H9 (cell line): ENCODE results near the gene LAMC3. TPM values are rescaled to one million over a fixed set of nuclear protein-coding genes. Genes with fewer than 3 reads are reported as not detected.

Experiments
- DNase-seq: peaks from one replicate; pipeline ENCODE4 v3.0.0-alpha.2; 2017
- H2AFZ ChIP-seq: one replicate; pipeline ENCODE4 v1.6.1; 2013; ENCODE audit warnings: mild to moderate bottlenecking, low read length, control low read depth, moderate library complexity
- H2AK5ac ChIP-seq: 2 replicates; pipeline ENCODE4 v1.6.1; 2013; ENCODE audit warnings: low read length, control low read depth, mixed read lengths; ENCODE audit not compliant: insufficient read length
- H2BK120ac ChIP-seq: one replicate; pipeline ENCODE4 v1.6.1; 2013; ENCODE audit warnings: low read depth, mild to moderate bottlenecking, low read length, control low read depth, inconsistent platforms; ENCODE audit not compliant: poor library complexity, severe bottlenecking
- H2BK12ac ChIP-seq: 2 replicates; pipeline ENCODE4 v1.6.1; 2013; ENCODE audit warnings: low read length, control low read depth, mixed read lengths, low read depth; ENCODE audit not compliant: insufficient read length
- H2BK15ac ChIP-seq: 2 replicates; pipeline ENCODE4 v1.6.1; 2013; ENCODE audit warnings: low read depth, low read length, control low read depth
- H2BK20ac ChIP-seq: one replicate; pipeline ENCODE4 v1.6.1; 2013; ENCODE audit warnings: low read depth, mild to moderate bottlenecking, low read length, control low read depth, inconsistent platforms; ENCODE audit not compliant: poor library complexity, severe bottlenecking
- H2BK5ac ChIP-seq: 2 replicates; pipeline ENCODE4 v1.6.1; 2013; ENCODE audit warnings: low read length, control low read depth, mixed read lengths; ENCODE audit not compliant: insufficient read length
- H3K14ac ChIP-seq: 2 replicates; pipeline ENCODE4 v1.6.1; 2013; ENCODE audit warnings: low read length, control low read depth; ENCODE audit not compliant: insufficient read depth
- H3K18ac ChIP-seq: 2 replicates; pipeline ENCODE4 v1.6.1; 2013; ENCODE audit warnings: low read depth, mild to moderate bottlenecking, mixed read lengths, low read length, control low read depth; ENCODE audit not compliant: insufficient read length
- H3K23ac ChIP-seq: 2 replicates; pipeline ENCODE4 v1.6.1; 2013; ENCODE audit warnings: low read length, control low read depth, mixed read lengths, low read depth; ENCODE audit not compliant: insufficient read length
- H3K23me2 ChIP-seq: 2 replicates; pipeline ENCODE4 v1.6.1; 2013; ENCODE audit warnings: low read depth, mild to moderate bottlenecking, mixed read lengths, low read length, control low read depth; ENCODE audit not compliant: insufficient read length, poor library complexity, severe bottlenecking
- H3K27ac ChIP-seq: 2 replicates; pipeline ENCODE4 v1.5.1; 2013; ENCODE audit warnings: low read length, control low read depth, mixed read lengths, low read depth; ENCODE audit not compliant: insufficient read length
- H3K27me3 ChIP-seq: 2 replicates; pipeline ENCODE4 v1.6.1; 2013; ENCODE audit warnings: low read length, control low read depth, inconsistent platforms; ENCODE audit not compliant: insufficient read depth
- H3K4ac ChIP-seq: 2 replicates; pipeline ENCODE4 v1.6.1; 2013; ENCODE audit warnings: low read depth, mild to moderate bottlenecking, control low read depth, inconsistent platforms, low read length, moderate library complexity
- H3K4me1 ChIP-seq: 2 replicates; pipeline ENCODE4 v1.6.1; 2013; ENCODE audit warnings: low read length, control low read depth, inconsistent platforms; ENCODE audit not compliant: insufficient read depth
- H3K4me2 ChIP-seq: 2 replicates; pipeline ENCODE4 v1.6.1; 2013; ENCODE audit warnings: low read length, control low read depth, mixed read lengths; ENCODE audit not compliant: insufficient read length, insufficient read depth
- H3K56ac ChIP-seq: 2 replicates; pipeline ENCODE4 v1.6.1; 2013; ENCODE audit warnings: low read depth, mild to moderate bottlenecking, mixed read lengths, low read length, control low read depth; ENCODE audit not compliant: insufficient read length
- H3K79me1 ChIP-seq: 2 replicates; pipeline ENCODE4 v1.6.1; 2013; ENCODE audit warnings: low read depth, mild to moderate bottlenecking, moderate library complexity, low read length, control low read depth, inconsistent platforms; ENCODE audit not compliant: insufficient read depth, poor library complexity, severe bottlenecking
- H3K79me2 ChIP-seq: 2 replicates; pipeline ENCODE4 v1.6.1; 2013; ENCODE audit warnings: low read length, control low read depth, inconsistent platforms; ENCODE audit not compliant: insufficient read depth
- H3K9ac ChIP-seq: 2 replicates; pipeline ENCODE4 v1.6.1; 2013; ENCODE audit warnings: low read length, control low read depth, mixed read lengths; ENCODE audit not compliant: insufficient read length; ENCODE audit errors: extremely low read depth
- H3K9me3 ChIP-seq: one replicate; pipeline ENCODE4 v1.6.1; 2013; ENCODE audit warnings: low read depth, low read length, inconsistent platforms; ENCODE audit not compliant: control insufficient read depth
- H3T11ph ChIP-seq: one replicate; pipeline ENCODE4 v1.6.1; 2013; ENCODE audit warnings: mild to moderate bottlenecking, low read length, control low read depth, inconsistent platforms
- H4K20me1 ChIP-seq: one replicate; pipeline ENCODE4 v1.6.1; 2013; ENCODE audit not compliant: control insufficient read depth, insufficient read length, insufficient read depth
- H4K5ac ChIP-seq: 2 replicates; pipeline ENCODE4 v1.6.1; 2013; ENCODE audit warnings: low read depth, mild to moderate bottlenecking, mixed read lengths, low read length, control low read depth; ENCODE audit not compliant: insufficient read length
- H4K8ac ChIP-seq: replicated peaks from 2 replicates; pipeline ENCODE4 v1.6.1; 2013; ENCODE audit warnings: low read length, control low read depth, mixed read lengths, low read depth; ENCODE audit not compliant: insufficient read length
- H4K91ac ChIP-seq: 2 replicates; pipeline ENCODE4 v1.6.1; 2013; ENCODE audit warnings: low read depth, mild to moderate bottlenecking, moderate library complexity, mixed read lengths, low read length, control low read depth; ENCODE audit not compliant: insufficient read length
- H3K27ac Mint-ChIP-seq, 3 experiments: 2 replicates in 2 of 3; 3 replicates in 1 of 3; pipeline ENCODE4 v1.8.0; 2020 to 2021; ENCODE audit warnings: mixed read lengths in 3 of 3, mild to moderate bottlenecking in 1 of 3, moderate library complexity in 1 of 3
- H3K27me3 Mint-ChIP-seq: 2 replicates; pipeline ENCODE4 v1.8.0; 2021; ENCODE audit warnings: low read depth, mild to moderate bottlenecking, moderate library complexity, mixed read lengths
- H3K36me3 Mint-ChIP-seq, 3 experiments: 2 replicates in 2 of 3; 3 replicates in 1 of 3; pipeline ENCODE4 v1.8.0; 2020 to 2021; ENCODE audit warnings: low read depth in 3 of 3, mixed read lengths in 3 of 3; ENCODE audit not compliant: insufficient read depth in 1 of 3
- H3K4me1 Mint-ChIP-seq, 2 experiments: 2 replicates each; pipeline ENCODE4 v1.8.0; 2020; ENCODE audit warnings: mixed read lengths in 2 of 2
- H3K4me3 Mint-ChIP-seq, 2 experiments: 2 replicates in 1 of 2; 3 replicates in 1 of 2; pipeline ENCODE4 v1.8.0; 2020 to 2021; ENCODE audit warnings: mild to moderate bottlenecking in 2 of 2, mixed read lengths in 2 of 2, moderate library complexity in 1 of 2
- H3K9me3 Mint-ChIP-seq, 2 experiments: 2 replicates in 1 of 2; 3 replicates in 1 of 2; pipeline ENCODE4 v1.8.0; 2020; ENCODE audit warnings: mild to moderate bottlenecking in 2 of 2, mixed read lengths in 2 of 2, moderate library complexity in 1 of 2
- WGBS: extraction: QIAGEN DNeasy Blood & Tissue Kit; methylation state at CpG from one replicate; pipeline ENCODE4 v1.1.7; 2013; ENCODE audit warnings: missing lambda C conversion rate, low lambda C conversion rate, mixed read lengths; ENCODE audit not compliant: insufficient read length; ENCODE audit errors: extremely low coverage; 5-methylcytosine and 5-hydroxymethylcytosine counted together
- total RNA-seq: library from RNA; stranded (reverse); gene quantifications from 2 replicates; pipeline ENCODE4 v1.2.1, GENCODE V29; 2021
- TF ChIP-seq, protein P1 (sequence below): fragments of 200-600 bp; sonication (generic); conservative IDR thresholded peaks from 3 replicates; pipeline ENCODE4 v1.8.0; 2021; ENCODE audit warnings: antibody characterized with exemption, mild to moderate bottlenecking

The LAMC3 gene
- total RNA-seq, 1 experiment from 2014 or later: 21.7 TPM

DNA sequence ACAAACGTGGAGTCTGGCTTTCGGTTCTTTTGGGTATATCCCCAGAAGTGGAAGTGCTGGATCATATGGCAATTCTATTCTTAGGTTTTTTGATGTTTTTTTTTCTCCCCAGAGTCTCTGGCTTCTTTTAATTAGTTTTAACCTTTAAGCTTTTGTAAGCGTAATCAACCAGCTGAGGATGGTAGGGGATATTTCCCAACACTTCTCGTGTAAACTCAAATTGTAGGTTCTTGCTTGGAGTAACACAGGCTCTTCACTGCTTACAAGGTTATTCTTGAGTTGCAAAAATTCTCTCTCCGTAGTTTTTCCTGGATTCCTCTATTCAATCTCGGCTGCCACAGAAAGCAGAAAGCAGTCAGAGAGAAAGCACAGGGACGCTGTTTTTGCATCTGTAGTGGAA lies 11.9 kb downstream of the LAMC3 start:
- Mint-ChIP-seq H3K27ac (no peak overlapping the region), H3K27me3 (no peaks in the 10 kb centered on the region; the same call in 1 of the 2 replicates), H3K4me1 (peaks cover 24 to 32% of the 10 kb centered on the region in 2 experiments), H3K4me3 (no peak overlapping the region), H3K36me3 (peaks cover 0 to 6% (median 0%) of the 10 kb centered on the region in 3 experiments; a peak in 3 of 7 replicates), H3K9me3 (no peaks in the 10 kb centered on the region)
- Histone ChIP-seq H3K14ac (no peak overlapping the region), H3K4ac (no peak overlapping the region), H4K8ac (no peak overlapping the region), H3K9ac (no peak overlapping the region), H3K4me1 (no peaks in the 10 kb centered on the region), H2AK5ac (no peak overlapping the region), H3K79me1 (no peaks in the 10 kb centered on the region), H4K91ac (no peak overlapping the region), H3K23ac (no peak overlapping the region), H3K27me3 (no peaks in the 10 kb centered on the region), H3K9me3 (no peaks in the 10 kb centered on the region), H2AFZ (no peak overlapping the region), H4K5ac (no peak overlapping the region), H2BK5ac (no peak overlapping the region), H3K18ac (no peak overlapping the region), H2BK12ac (no peak overlapping the region), H2BK120ac (no peak overlapping the region), H3K27ac (no peak overlapping the region), H2BK20ac (no peak overlapping the region), H3T11ph (no peak overlapping the region), H3K79me2 (no peaks in the 10 kb centered on the region), H3K23me2 (no peaks in the 10 kb centered on the region), H4K20me1 (no peaks in the 10 kb centered on the region), H3K4me2 (no peak overlapping the region), H2BK15ac (no peak overlapping the region), H3K56ac (no peak overlapping the region)
- DNase-seq: no peak
- no CpG with 5 or more reads among the region's 7 CpGs for WGBS
- TF ChIP-seq, protein P1, sequence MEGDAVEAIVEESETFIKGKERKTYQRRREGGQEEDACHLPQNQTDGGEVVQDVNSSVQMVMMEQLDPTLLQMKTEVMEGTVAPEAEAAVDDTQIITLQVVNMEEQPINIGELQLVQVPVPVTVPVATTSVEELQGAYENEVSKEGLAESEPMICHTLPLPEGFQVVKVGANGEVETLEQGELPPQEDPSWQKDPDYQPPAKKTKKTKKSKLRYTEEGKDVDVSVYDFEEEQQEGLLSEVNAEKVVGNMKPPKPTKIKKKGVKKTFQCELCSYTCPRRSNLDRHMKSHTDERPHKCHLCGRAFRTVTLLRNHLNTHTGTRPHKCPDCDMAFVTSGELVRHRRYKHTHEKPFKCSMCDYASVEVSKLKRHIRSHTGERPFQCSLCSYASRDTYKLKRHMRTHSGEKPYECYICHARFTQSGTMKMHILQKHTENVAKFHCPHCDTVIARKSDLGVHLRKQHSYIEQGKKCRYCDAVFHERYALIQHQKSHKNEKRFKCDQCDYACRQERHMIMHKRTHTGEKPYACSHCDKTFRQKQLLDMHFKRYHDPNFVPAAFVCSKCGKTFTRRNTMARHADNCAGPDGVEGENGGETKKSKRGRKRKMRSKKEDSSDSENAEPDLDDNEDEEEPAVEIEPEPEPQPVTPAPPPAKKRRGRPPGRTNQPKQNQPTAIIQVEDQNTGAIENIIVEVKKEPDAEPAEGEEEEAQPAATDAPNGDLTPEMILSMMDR: no peak
